ENCODE data around the gene WAC.
"Not testable (repeated sequence)": the region's sequence is repeated elsewhere in the genome, so short reads cannot be mapped to it uniquely, and the experiment has no call there.

WAC gene, protein sequence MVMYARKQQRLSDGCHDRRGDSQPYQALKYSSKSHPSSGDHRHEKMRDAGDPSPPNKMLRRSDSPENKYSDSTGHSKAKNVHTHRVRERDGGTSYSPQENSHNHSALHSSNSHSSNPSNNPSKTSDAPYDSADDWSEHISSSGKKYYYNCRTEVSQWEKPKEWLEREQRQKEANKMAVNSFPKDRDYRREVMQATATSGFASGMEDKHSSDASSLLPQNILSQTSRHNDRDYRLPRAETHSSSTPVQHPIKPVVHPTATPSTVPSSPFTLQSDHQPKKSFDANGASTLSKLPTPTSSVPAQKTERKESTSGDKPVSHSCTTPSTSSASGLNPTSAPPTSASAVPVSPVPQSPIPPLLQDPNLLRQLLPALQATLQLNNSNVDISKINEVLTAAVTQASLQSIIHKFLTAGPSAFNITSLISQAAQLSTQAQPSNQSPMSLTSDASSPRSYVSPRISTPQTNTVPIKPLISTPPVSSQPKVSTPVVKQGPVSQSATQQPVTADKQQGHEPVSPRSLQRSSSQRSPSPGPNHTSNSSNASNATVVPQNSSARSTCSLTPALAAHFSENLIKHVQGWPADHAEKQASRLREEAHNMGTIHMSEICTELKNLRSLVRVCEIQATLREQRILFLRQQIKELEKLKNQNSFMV

DNA sequence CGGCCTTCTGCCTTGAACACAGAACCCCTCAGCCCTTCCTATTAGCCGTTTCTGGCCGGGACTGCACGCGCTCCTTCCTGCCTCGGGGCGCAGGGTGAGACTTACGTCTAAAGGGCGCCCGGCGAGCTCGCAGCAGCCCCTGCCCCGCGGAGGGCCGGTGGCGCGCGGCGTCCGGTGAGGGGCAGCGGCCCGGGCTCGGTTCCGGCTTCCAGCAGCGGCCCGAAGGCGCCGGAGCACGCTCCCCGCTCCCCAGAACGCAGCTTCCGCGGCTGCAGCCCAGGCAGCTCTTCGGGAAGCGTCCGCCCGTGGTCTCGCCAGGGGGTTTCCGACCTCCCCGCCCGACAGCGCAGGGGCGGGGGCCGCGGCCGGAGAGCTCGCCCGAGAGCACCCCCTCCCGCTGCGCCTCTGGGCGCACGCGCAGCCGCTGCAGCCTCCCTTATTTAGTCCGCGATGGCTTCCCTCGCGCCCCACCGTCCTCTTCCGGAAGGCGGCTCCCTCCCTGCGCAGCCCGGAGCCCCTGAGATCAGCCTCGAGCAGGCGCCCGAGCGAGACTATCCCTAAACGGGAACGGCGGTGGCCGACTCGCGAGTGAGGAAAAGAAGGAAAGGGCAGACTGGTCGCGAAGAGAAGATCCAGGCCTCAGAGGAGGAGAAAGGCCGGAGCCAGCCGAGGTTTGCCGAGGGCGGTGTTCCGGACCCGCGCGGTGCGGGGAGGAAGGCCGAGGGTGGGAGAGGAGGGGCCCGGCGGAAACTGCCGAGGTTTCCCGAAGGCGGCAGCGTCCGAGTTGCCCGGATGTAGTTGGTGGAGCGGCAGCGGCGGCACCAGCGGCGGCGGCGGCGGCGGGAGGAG lies at the start of gene WAC:
Gene WAC, plus strand, starts transcription at position 782 of the 849 bp plus-strand sequence. CDS start 462 bp downstream, outside the sequence.
- TF ChIP-seq, protein P1, sequence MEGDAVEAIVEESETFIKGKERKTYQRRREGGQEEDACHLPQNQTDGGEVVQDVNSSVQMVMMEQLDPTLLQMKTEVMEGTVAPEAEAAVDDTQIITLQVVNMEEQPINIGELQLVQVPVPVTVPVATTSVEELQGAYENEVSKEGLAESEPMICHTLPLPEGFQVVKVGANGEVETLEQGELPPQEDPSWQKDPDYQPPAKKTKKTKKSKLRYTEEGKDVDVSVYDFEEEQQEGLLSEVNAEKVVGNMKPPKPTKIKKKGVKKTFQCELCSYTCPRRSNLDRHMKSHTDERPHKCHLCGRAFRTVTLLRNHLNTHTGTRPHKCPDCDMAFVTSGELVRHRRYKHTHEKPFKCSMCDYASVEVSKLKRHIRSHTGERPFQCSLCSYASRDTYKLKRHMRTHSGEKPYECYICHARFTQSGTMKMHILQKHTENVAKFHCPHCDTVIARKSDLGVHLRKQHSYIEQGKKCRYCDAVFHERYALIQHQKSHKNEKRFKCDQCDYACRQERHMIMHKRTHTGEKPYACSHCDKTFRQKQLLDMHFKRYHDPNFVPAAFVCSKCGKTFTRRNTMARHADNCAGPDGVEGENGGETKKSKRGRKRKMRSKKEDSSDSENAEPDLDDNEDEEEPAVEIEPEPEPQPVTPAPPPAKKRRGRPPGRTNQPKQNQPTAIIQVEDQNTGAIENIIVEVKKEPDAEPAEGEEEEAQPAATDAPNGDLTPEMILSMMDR (IDR thresholded peaks at IDR 0.05; ENCODE audit: low read depth, low read length): no peak
- DNase-seq (ENCODE audit: low read depth, low spot score): peak; percentile 95
- H3K4me3 ChIP-seq (ENCODE audit: low read depth, low read length): peak within 1 kb of the TSS; percentile 79
- in situ Hi-C loops (cut with HindIII; ENCODE audit: low sequenced_read_pairs): no loop called here

DNA sequence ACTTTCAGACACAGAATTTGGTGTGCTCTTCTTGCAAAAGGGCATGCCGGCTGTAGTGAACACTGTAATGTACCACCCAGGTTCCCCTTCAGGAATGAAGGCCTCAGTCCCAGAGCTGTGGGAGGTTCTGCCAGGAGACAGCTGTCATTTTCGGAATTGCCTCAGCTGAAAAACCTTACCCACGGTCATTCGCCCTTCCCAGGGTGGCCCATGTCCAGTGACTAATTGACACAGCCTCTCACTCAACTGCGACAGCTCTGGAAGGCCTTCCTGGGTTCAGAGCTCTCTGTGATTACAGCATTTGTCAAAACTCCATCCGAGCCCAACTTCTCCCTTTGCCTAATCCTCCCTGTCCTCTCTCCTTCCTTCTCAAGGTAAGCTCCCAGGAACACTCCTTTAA lies 43.7 kb upstream of the WAC start:
- TF ChIP-seq, protein P1 (IDR thresholded peaks at IDR 0.05; ENCODE audit: low read depth, low read length): no peak
- in situ Hi-C loops (cut with HindIII; ENCODE audit: low sequenced_read_pairs): no loop called here
- no peak overlapping the region for H3K4me3 ChIP-seq (ENCODE audit: low read depth, low read length)
- DNase-seq (ENCODE audit: low read depth, low spot score): no peak

DNA sequence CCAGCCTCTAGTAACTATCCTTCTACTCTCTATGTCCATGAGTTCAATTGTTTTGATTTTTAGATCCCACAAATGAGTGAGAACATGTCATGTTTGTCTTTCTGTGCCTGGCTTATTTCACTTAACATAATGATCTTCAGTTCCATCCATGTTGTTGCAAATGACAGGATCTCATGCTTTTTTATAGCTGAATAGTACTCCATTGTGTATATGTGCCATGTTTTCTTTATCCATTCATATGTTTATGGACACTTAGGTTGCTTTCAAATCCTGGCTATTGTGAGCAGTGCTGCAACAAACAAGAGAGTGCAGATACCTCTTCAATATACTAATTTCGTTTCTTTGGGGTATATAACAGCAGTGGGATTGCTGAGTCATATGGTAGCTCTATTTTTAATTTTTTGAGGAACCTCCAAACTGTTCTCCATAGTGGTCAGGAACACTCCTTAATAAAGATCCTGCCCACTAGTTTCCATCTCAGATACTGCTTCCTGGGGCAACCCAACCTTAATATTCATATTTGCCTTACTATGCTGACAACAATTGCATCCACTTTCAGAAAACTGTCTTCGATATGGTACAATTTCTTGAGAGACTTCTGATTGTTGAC lies 42.6 kb upstream of the WAC start:
- in situ Hi-C loops (cut with HindIII; ENCODE audit: low sequenced_read_pairs); DNase-seq (ENCODE audit: low read depth, low spot score): not testable (repeated sequence)

DNA sequence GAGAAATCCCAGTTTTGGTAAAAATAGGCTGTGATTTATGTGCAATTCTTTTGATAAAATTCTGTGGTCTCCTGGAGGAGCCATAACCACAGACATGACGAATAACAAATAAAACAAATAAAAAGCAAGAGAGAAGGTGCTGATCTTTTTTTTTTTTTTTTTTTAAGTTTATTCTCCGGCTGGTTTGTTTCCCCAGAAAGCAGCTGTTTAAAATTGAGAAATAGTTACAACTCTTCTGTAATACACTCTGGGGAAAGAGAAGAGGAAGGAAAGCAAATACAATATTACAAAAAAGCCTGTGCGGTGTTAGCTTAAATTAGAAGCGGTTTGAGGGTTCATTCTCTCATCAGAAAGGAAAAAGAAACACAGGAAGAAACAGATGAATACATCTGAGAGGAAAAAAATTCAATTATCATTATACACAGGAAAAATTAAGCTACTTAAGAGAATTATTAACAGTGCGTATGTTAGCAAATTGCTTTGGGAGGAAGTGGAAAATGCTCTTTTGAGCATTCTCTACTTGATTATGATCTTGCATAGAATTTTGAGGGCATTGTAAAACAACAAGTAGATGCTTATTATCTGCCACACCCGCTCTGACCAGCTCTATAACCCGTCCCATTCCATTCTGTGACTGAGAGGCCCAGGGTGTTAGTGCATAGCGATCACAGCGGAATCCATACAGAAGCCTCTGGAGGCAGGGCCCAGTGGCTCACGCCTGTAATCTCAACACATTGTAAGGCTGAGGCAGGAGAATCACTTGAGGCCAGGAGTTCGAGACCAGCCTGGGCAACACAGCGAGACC lies 40.6 kb upstream of the WAC start:
- TF ChIP-seq, protein P1 (IDR thresholded peaks at IDR 0.05; ENCODE audit: low read depth, low read length): no peak
- H3K4me3 ChIP-seq (ENCODE audit: low read depth, low read length): no peak overlapping the region
- DNase-seq (ENCODE audit: low read depth, low spot score): no peak
- in situ Hi-C loops (cut with HindIII; ENCODE audit: low sequenced_read_pairs): no loop called here

More for the DNA sequence above, 42.6 kb upstream of the WAC start:
- not testable (repeated sequence) for H3K4me3 ChIP-seq (ENCODE audit: low read depth, low read length)

DNA sequence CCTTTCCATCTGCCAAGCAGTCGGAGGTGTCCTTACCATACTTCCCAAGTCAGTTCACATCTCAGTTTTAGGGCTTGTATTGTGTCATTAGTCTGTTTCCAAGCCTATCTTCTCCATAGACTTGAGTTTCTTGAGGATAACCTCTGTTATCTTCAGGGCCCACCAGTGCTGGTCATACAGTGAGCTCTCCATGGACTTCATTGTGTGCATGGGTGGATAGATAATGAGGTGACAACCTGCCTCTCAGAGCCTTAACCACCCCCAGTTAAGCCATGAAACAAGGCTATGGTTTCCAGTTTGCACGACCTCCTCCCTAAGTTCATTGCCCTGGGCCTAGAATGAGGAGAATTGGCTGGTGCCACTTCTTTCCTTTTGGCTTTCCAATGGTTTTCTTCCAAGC lies 38.5 kb upstream of the WAC start:
- DNase-seq (ENCODE audit: low read depth, low spot score): no peak
- TF ChIP-seq, protein P1 (IDR thresholded peaks at IDR 0.05; ENCODE audit: low read depth, low read length): no peak
- no peak overlapping the region for H3K4me3 ChIP-seq (ENCODE audit: low read depth, low read length)
- in situ Hi-C loops (cut with HindIII; ENCODE audit: low sequenced_read_pairs): no loop called here

DNA sequence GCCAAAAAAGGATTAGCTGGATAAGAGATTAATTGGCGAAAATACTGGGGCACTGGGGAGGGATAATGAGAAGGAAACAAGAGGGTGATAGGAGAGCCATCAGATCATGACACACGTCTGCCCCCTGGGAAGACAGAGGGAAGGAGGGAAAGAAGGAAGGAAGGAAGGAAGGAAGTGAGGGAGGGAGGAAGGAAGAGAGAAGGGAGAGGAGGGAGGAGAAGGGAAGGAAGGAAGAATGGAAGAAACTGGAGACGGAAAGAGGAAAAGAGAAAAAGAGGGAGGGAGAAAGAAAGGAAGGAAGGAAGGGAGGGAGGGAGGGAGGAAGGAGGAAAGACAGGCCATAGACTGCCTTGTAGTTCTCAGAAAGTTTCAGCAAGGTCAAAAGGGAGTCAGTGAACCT lies 37.8 kb upstream of the WAC start:
- in situ Hi-C loops (cut with HindIII; ENCODE audit: low sequenced_read_pairs): no loop called here
- TF ChIP-seq, protein P1 (IDR thresholded peaks at IDR 0.05; ENCODE audit: low read depth, low read length): no peak
- no peak for DNase-seq (ENCODE audit: low read depth, low spot score)
- H3K4me3 ChIP-seq (ENCODE audit: low read depth, low read length): no peak overlapping the region
